GM13977 (cell line): ENCODE measurements around the gene ITGA11.

Experiments
- DNase-seq: peaks from one replicate; pipeline ENCODE4 v3.0.0; 2012; ENCODE audit warnings: low spot score
- in situ Hi-C: fragments of 300-500 bp; cut with MboI; formaldehyde crosslinking; loops from one replicate; pipeline ENCODE4 v1.12.0; 2022; ENCODE audit warnings: low sequenced_read_pairs, low pct_unique_long_range_greater_than_20kb, mixed read lengths, inconsistent platforms; ENCODE audit not compliant: unreplicated experiment
- TF ChIP-seq, protein P1 (sequence below): IDR thresholded peaks from 2 replicates; pipeline ENCODE4 v1.5.1; 2012; ENCODE audit warnings: mild to moderate bottlenecking, control low read depth; ENCODE audit not compliant: insufficient read depth; ENCODE audit errors: extremely low read depth, missing control alignments

ITGA11 gene

DNA sequence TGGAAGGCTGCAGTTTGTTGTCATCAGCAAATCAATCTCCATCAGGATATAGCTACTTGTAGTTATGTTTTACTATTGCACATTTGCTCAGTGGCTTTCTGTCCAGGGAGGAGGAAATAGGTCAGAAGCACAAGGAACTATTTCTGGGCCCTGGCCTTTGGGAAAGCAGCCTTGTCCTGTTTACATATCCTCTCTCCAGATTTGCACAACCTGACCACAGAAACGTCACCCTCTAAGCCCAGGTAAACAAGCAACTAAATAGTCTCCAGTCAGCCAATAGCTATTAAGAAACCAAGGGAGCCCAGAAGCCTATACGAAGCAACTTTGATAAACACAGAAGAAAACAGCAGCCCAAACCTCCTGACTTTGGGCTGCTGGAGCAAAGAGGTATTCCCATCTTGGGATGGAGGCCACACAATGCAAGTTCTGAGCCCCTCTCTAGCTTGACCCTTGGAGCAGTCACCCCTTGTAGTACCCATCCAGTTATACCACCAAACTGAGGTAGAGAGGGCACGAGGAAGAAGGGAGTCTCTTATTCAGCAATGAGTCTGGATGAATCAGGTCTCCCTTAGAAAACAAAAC, 156.7 kb downstream of the ITGA11 start:
- in situ Hi-C loops, result no loop called here
- DNase-seq, result no peak
- TF ChIP-seq, protein P1, sequence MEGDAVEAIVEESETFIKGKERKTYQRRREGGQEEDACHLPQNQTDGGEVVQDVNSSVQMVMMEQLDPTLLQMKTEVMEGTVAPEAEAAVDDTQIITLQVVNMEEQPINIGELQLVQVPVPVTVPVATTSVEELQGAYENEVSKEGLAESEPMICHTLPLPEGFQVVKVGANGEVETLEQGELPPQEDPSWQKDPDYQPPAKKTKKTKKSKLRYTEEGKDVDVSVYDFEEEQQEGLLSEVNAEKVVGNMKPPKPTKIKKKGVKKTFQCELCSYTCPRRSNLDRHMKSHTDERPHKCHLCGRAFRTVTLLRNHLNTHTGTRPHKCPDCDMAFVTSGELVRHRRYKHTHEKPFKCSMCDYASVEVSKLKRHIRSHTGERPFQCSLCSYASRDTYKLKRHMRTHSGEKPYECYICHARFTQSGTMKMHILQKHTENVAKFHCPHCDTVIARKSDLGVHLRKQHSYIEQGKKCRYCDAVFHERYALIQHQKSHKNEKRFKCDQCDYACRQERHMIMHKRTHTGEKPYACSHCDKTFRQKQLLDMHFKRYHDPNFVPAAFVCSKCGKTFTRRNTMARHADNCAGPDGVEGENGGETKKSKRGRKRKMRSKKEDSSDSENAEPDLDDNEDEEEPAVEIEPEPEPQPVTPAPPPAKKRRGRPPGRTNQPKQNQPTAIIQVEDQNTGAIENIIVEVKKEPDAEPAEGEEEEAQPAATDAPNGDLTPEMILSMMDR, result no peak

DNA sequence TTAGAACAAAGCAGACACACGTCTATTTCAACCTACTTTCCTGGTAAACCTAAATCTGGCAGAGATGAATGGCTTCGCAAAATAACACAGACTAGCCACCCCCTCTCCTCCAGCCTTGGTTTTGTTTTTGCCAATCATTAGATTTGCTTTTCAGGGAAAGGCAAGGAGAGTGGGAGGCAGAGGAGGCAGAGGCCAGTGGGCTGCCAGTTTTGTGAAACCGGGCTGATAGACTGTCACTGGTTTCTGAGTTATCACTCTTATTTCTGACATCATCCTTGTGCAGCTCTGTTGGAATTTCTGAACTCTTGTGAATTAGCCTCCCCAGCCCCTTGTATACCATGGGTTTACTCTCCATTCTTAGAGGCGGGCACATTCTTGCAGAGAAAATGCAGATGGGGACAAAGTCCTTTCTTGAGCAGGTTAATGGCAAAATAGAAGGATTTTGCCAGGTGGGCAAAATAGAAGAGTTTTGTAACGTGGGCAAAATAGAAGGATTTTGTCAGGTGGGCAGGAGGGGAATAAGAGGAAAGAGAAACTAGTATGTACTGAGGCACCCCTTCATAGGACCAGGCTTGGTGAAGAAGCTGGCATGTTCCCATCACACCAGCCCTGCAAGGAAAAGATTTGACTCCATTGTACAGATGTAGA, 157.6 kb downstream of the ITGA11 start:
- in situ Hi-C loops, result no loop called here
- TF ChIP-seq, protein P1, result no peak
- no peak for DNase-seq

DNA sequence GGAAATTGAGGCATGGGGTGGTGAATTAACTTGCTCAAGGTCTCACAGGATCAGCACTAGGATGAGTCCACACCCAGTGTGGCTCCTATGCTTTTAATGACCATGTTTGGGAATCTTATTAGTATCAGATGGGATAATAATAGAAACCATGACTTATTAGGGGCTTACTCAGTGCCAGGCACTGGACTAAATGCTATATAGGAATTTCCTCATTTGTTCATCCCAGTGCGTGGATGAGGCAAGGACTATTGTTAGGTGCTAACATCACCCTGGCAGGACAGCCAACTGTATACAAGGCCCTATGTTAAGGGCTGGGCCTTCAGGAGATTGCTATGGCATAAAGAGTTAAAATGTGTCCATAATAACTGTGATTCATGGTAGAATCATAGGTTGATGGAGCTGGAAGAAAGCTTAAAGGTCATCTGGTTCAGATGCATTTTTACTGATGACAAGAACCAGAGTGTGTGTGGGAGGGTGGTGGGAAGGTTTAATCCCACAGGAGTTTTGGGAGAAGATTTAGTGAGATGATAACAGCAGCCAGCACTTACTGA, 159.2 kb downstream of the ITGA11 start:
- no peak for DNase-seq
- in situ Hi-C loops, result no loop called here
- TF ChIP-seq, protein P1, result no peak

DNA sequence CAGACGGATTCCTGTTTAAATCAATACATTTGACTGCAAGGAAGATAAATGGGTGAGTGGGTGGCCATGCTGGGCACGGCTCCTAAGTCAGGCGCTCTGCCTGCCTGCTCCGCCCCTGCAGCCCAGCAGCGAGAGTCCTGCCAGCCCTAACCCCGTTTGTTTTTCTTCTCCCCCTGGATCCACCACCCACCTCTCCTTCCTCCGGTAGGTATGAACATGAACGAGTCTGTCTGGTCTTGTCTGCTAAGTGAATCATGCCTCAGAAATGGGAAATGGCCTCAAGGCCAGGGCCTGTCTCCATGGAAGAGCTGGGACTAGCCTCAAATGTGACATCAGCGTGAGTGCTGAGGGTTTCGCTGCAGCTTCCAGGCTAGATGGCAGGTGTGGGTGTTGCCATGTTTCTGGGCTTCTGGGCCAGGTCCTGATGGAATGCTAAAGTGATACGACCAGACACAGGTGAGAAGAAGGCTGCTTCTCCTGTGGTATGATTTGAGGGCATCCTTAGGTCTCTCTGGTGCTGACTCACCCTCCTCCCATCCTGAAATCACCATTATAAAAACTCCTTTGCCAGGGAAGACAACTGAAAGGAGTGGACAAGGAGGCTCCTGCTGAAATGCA, 160.0 kb downstream of the ITGA11 start:
- TF ChIP-seq, protein P1, result no peak
- in situ Hi-C loops, result no loop called here
- DNase-seq, result no peak

DNA sequence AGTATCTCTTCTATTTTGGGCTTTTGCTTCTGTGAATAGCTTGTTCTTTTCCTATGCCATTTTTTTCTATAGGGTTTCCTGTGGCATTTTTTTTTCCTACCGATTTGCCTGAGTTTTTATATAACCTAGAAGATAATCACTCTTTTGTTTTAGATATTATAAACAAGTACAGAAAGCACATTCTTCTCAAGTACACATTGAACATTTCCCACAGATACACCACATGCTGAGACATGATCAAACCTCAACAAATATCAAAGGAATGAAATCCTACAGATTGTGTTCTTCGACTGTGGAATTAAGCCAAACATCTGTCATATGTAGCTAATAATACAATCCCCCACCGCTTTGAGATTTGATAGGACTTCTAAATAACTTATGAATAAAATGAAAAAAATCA, 163.6 kb downstream of the ITGA11 start:
- TF ChIP-seq, protein P1, result no peak
- in situ Hi-C loops, result no loop called here
- no peak for DNase-seq

DNA sequence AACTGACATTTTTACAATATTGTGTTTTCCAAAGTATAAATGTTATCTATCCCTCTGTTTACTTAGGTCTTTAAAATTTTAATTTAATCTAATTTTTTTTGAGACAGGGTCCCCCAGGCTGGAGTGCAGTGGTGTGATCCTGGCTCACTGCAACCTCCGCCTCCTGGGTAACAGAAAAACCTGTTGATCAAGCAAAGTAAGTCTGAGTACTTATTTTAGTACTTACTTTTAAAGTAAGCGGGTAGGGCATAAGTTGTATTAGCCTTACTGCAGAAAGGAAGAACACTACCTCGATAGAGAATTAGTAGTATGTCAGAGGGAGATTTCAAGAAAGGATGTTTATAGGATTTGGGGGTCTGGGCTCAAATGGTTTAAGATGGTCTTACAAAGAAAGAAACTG, 166.3 kb downstream of the ITGA11 start:
- in situ Hi-C loops, result no loop called here
- TF ChIP-seq, protein P1, result no peak
- no peak for DNase-seq
